ENCODE results near the gene FBLN1. TPM values are rescaled to one million over a fixed set of nuclear protein-coding genes. Genes with fewer than 3 reads are reported as not detected.

The FBLN1 gene
- total RNA-seq, 1 experiment from 2014 or later, result 28.6 TPM

GRCh38 chr22:45582955-45583320, 80.3 kb downstream of the FBLN1 start:
- intact Hi-C loops (cut with micrococcal nuclease; ENCODE audit: unreplicated experiment), result no loop called here
- CTCF ChIA-PET, result no interaction called here
- TF ChIP-seq CTCF (IDR thresholded peaks at IDR 0.05; ENCODE audit: unreplicated experiment), result no peak
- no peak overlapping the region for H3K4me3 Mint-ChIP-seq (ENCODE audit: low read depth, unreplicated experiment)
- no peaks in the 10 kb centered on the region for H3K9me3 Mint-ChIP-seq (ENCODE audit: low read depth, unreplicated experiment)
- no peaks in the 10 kb centered on the region for H3K36me3 Mint-ChIP-seq (ENCODE audit: insufficient read depth, unreplicated experiment)
- BruUV-seq (replicated peaks), result no TSS peak
- H3K4me1 Mint-ChIP-seq (ENCODE audit: low read depth, unreplicated experiment), result peaks cover 34% of the 10 kb centered on the region
- H3K27ac Mint-ChIP-seq (ENCODE audit: unreplicated experiment), result no peak overlapping the region
- no peaks in the 10 kb centered on the region for H3K27me3 Mint-ChIP-seq (ENCODE audit: unreplicated experiment)
- DNase-seq, result no peak

GRCh38 chr22:45583504-45583903, 80.8 kb downstream of the FBLN1 start:
- CTCF ChIA-PET, result no interaction called here
- peaks cover 39% of the 10 kb centered on the region for H3K4me1 Mint-ChIP-seq (ENCODE audit: low read depth, unreplicated experiment)
- no peak for TF ChIP-seq CTCF (IDR thresholded peaks at IDR 0.05; ENCODE audit: unreplicated experiment)
- H3K9me3 Mint-ChIP-seq (ENCODE audit: low read depth, unreplicated experiment), result no peaks in the 10 kb centered on the region
- no peak overlapping the region for H3K4me3 Mint-ChIP-seq (ENCODE audit: low read depth, unreplicated experiment)
- H3K27me3 Mint-ChIP-seq (ENCODE audit: unreplicated experiment), result no peaks in the 10 kb centered on the region
- H3K36me3 Mint-ChIP-seq (ENCODE audit: insufficient read depth, unreplicated experiment), result no peaks in the 10 kb centered on the region
- no TSS peak for BruUV-seq (replicated peaks)
- no peak overlapping the region for H3K27ac Mint-ChIP-seq (ENCODE audit: unreplicated experiment)
- intact Hi-C loops (cut with micrococcal nuclease; ENCODE audit: unreplicated experiment), result no loop called here
- no peak for DNase-seq

GRCh38 chr22:45584121-45584570, 81.5 kb downstream of the FBLN1 start:
- Mint-ChIP-seq H3K36me3 (ENCODE audit: insufficient read depth, unreplicated experiment) (no peaks in the 10 kb centered on the region), H3K27me3 (ENCODE audit: unreplicated experiment) (no peaks in the 10 kb centered on the region), H3K27ac (ENCODE audit: unreplicated experiment) (no peak overlapping the region), H3K9me3 (ENCODE audit: low read depth, unreplicated experiment) (no peaks in the 10 kb centered on the region), H3K4me3 (ENCODE audit: low read depth, unreplicated experiment) (no peak overlapping the region), H3K4me1 (ENCODE audit: low read depth, unreplicated experiment) (peaks cover 39% of the 10 kb centered on the region)
- intact Hi-C loops (cut with micrococcal nuclease; ENCODE audit: unreplicated experiment), result no loop called here
- DNase-seq, result no peak
- no peak for TF ChIP-seq CTCF (IDR thresholded peaks at IDR 0.05; ENCODE audit: unreplicated experiment)
- CTCF ChIA-PET, result no interaction called here
- no TSS peak for BruUV-seq (replicated peaks)

- H3K4me1 Mint-ChIP-seq (ENCODE audit: low read depth, unreplicated experiment), result peaks cover 33% of the 10 kb centered on the region
Measured at GRCh38 chr22:45584621-45585436, 82.1 kb downstream of the FBLN1 start.

More at GRCh38 chr22:45584621-45585436, 82.1 kb downstream of the FBLN1 start:
- Mint-ChIP-seq H3K36me3 (ENCODE audit: insufficient read depth, unreplicated experiment) (no peaks in the 10 kb centered on the region), H3K9me3 (ENCODE audit: low read depth, unreplicated experiment) (no peaks in the 10 kb centered on the region), H3K27ac (ENCODE audit: unreplicated experiment) (no peak overlapping the region), H3K27me3 (ENCODE audit: unreplicated experiment) (no peaks in the 10 kb centered on the region), H3K4me3 (ENCODE audit: low read depth, unreplicated experiment) (no peak overlapping the region)
- DNase-seq, result no peak
- CTCF ChIA-PET, result no interaction called here
- no peak for TF ChIP-seq CTCF (IDR thresholded peaks at IDR 0.05; ENCODE audit: unreplicated experiment)
- BruUV-seq (replicated peaks), result no TSS peak
- intact Hi-C loops (cut with micrococcal nuclease; ENCODE audit: unreplicated experiment), result no loop called here
